DMS79 treated with DMSO at 0.1 percent for 48 hours (cell line): ENCODE results near the gene PDCD10.

Source experiments
- DNase-seq: peaks from one replicate; lab custom pipeline; 2025; lab: John Stamatoyannopoulos, UW

The PDCD10 gene

GRCh38 chr3:167734498-167735232, at the start of gene PDCD10:
PDCD10 (minus strand) TSS chr3:167734892; CDS start chr3:167720157, 14,735 bp downstream.
- DNase-seq: peak; percentile 98

- DNase-seq: no peak
Observed at GRCh38 chr3:167783781-167784180, 49.1 kb upstream of the PDCD10 start.

- no peak for DNase-seq
Observed at GRCh38 chr3:167780214-167780883, 45.7 kb upstream of the PDCD10 start.

- no peak for DNase-seq
Observed at GRCh38 chr3:167777356-167777755, 42.7 kb upstream of the PDCD10 start.

- DNase-seq: no peak
Observed at GRCh38 chr3:167776066-167776685, 41.5 kb upstream of the PDCD10 start.

GRCh38 chr3:167773584-167773983, 38.9 kb upstream of the PDCD10 start:
- DNase-seq: no peak

GRCh38 chr3:167772992-167773391, 38.3 kb upstream of the PDCD10 start:
- no peak for DNase-seq

- no peak for DNase-seq
Observed at GRCh38 chr3:167762296-167762695, 27.6 kb upstream of the PDCD10 start.

GRCh38 chr3:167761302-167761701, 26.6 kb upstream of the PDCD10 start:
- no peak for DNase-seq

- DNase-seq: no peak
Observed at GRCh38 chr3:167754049-167754448, 19.4 kb upstream of the PDCD10 start.

GRCh38 chr3:167750272-167750971, 15.7 kb upstream of the PDCD10 start:
- no peak for DNase-seq

GRCh38 chr3:167749728-167750127, 15.0 kb upstream of the PDCD10 start:
- DNase-seq: no peak

GRCh38 chr3:167749209-167749608, 14.5 kb upstream of the PDCD10 start:
- DNase-seq: no peak

- DNase-seq: no peak
Observed at GRCh38 chr3:167743799-167744198, 9.1 kb upstream of the PDCD10 start.

- no peak for DNase-seq
Observed at GRCh38 chr3:167742338-167742737, 7.6 kb upstream of the PDCD10 start.

- DNase-seq: no peak
Observed at GRCh38 chr3:167740961-167741587, 6.4 kb upstream of the PDCD10 start.

- no peak for DNase-seq
Observed at GRCh38 chr3:167739190-167739810, 4.6 kb upstream of the PDCD10 start.

- DNase-seq: no peak
Observed at GRCh38 chr3:167738037-167738436, 3.3 kb upstream of the PDCD10 start.

- no peak for DNase-seq
Observed at GRCh38 chr3:167736997-167737396, 2.3 kb upstream of the PDCD10 start.

GRCh38 chr3:167736264-167736787, 1.6 kb upstream of the PDCD10 start:
- DNase-seq: no peak
